COLO829 (cell line): ENCODE results near the gene TNS3.

Experiments used
- DNase-seq: peaks from one replicate; pipeline ENCODE4 v3.0.0; 2012; ENCODE audit warnings: low spot score

Gene TNS3

DNA sequence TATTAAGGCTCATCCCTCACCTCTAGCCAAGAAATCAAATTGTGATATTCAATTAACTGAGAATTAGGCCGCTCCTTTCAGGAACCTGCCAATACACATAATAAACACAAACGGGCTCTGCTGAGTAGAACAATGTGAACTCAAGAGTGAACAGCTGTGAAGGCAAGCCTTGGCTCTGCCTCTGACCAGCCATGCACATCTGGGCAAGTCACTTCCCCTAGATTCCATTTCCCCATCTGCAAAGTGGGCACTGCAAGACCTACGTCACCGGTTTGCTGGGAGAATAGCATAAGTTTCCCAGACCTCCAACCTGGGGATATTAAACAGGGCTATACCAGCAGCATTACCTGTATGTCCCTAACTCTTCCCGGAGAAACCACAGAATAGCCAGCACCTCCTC lies 355.2 kb downstream of the TNS3 start:
- no peak for DNase-seq

DNA sequence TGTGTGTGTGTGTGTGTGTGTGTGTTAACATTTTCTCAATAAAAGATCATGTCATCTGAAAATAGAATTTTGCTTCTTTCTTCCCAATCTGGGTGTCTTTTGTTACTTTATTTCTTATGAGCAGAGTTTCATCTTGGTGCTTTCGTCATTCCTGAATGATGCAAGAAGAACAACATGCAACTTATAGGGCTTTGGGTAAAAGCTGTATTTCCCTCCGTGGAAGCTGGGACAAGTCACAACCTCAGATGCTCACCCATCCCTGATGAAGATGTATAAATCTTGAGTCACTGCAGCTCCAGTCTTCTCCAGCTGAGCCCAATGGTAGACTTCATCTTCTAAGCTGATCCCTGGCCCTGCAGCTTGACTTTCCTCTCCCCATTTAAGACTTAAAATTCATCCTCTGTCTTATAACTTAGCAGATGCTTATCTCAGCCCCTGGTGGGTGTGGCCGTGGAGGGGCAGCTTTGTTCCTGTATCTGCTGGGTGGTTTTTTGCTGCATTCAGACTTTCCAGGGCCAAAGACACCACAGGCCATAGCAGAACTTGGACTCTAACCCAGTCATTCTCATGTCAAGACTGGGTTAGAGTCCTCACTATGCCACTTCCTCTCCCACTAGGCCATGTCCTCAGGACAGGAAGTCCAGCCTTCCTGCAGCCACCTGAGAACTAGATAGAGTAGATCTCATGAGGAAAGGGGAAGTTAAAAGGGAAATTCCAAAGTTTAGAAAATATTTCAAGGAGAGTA lies 356.4 kb downstream of the TNS3 start:
- DNase-seq = no peak
